ENCODE measurements around the gene CPTP.

The CPTP gene

GRCh38 chr1:1284221-1285101, 40.1 kb upstream of the CPTP start:
- Histone ChIP-seq H3K4me1 (ENCODE audit: low read length) (no peaks in the 10 kb centered on the region), H3K4me3 (ENCODE audit: low read length) (no peak overlapping the region), H3K9me3 (replicated peaks; ENCODE audit: insufficient read depth, low read length) (no peaks in the 10 kb centered on the region), H3K27me3 (replicated peaks; ENCODE audit: insufficient read depth, low read length) (peaks cover 59% of the 10 kb centered on the region), H3K79me2 (ENCODE audit: low read length) (no peaks in the 10 kb centered on the region), H3K27ac (ENCODE audit: low read length) (no peak overlapping the region), H3K4me2 (ENCODE audit: low read depth, low read length) (no peak overlapping the region), H2AFZ (ENCODE audit: low read length) (no peak overlapping the region), H3F3A (ENCODE audit: insufficient read depth, low read length) (no peaks in the 10 kb centered on the region), H3K9ac (ENCODE audit: low read length) (no peak overlapping the region), H3K9me2 (replicated peaks; ENCODE audit: insufficient read depth, low read length) (no peaks in the 10 kb centered on the region), H3K36me3 (replicated peaks; ENCODE audit: insufficient read depth, low read length) (no peaks in the 10 kb centered on the region), H4K20me1 (ENCODE audit: insufficient read depth, low read length) (no peaks in the 10 kb centered on the region)
- no peak for TF ChIP-seq EZH2 (optimal IDR thresholded peaks at IDR 0.05; ENCODE audit: low read depth, low read length)
- TF ChIP-seq CTCF (IDR thresholded peaks at IDR 0.05; ENCODE audit: low read length) = no peak
- no peak for TF ChIP-seq EZH2phosphoT487 (IDR thresholded peaks at IDR 0.05; ENCODE audit: low read length)
- DNase-seq = no peak

GRCh38 chr1:1285102-1285571, 39.5 kb upstream of the CPTP start:
- Histone ChIP-seq H3K4me3 (ENCODE audit: low read length) (no peak overlapping the region), H3K36me3 (replicated peaks; ENCODE audit: insufficient read depth, low read length) (no peaks in the 10 kb centered on the region), H3F3A (ENCODE audit: insufficient read depth, low read length) (no peaks in the 10 kb centered on the region), H3K4me1 (ENCODE audit: low read length) (no peaks in the 10 kb centered on the region), H3K9me3 (replicated peaks; ENCODE audit: insufficient read depth, low read length) (no peaks in the 10 kb centered on the region), H4K20me1 (ENCODE audit: insufficient read depth, low read length) (no peaks in the 10 kb centered on the region), H2AFZ (ENCODE audit: low read length) (no peak overlapping the region), H3K9me2 (replicated peaks; ENCODE audit: insufficient read depth, low read length) (no peaks in the 10 kb centered on the region), H3K27me3 (replicated peaks; ENCODE audit: insufficient read depth, low read length) (peaks cover 55% of the 10 kb centered on the region), H3K4me2 (ENCODE audit: low read depth, low read length) (no peak overlapping the region), H3K9ac (ENCODE audit: low read length) (no peak overlapping the region), H3K27ac (ENCODE audit: low read length) (no peak overlapping the region), H3K79me2 (ENCODE audit: low read length) (no peaks in the 10 kb centered on the region)
- no peak for DNase-seq
- no peak for TF ChIP-seq CTCF (IDR thresholded peaks at IDR 0.05; ENCODE audit: low read length)
- no peak for TF ChIP-seq EZH2 (optimal IDR thresholded peaks at IDR 0.05; ENCODE audit: low read depth, low read length)
- no peak for TF ChIP-seq EZH2phosphoT487 (IDR thresholded peaks at IDR 0.05; ENCODE audit: low read length)

GRCh38 chr1:1285611-1286311, 38.8 kb upstream of the CPTP start:
- DNase-seq = no peak
- H3K27ac ChIP-seq (ENCODE audit: low read length) = no peak overlapping the region
- H3K9ac ChIP-seq (ENCODE audit: low read length) = no peak overlapping the region
- peaks cover 49% of the 10 kb centered on the region for H3K27me3 ChIP-seq (replicated peaks; ENCODE audit: insufficient read depth, low read length)
- H3K79me2 ChIP-seq (ENCODE audit: low read length) = no peaks in the 10 kb centered on the region
- no peaks in the 10 kb centered on the region for H4K20me1 ChIP-seq (ENCODE audit: insufficient read depth, low read length)
- TF ChIP-seq CTCF (IDR thresholded peaks at IDR 0.05; ENCODE audit: low read length) = no peak
- TF ChIP-seq EZH2 (optimal IDR thresholded peaks at IDR 0.05; ENCODE audit: low read depth, low read length) = no peak
- TF ChIP-seq EZH2phosphoT487 (IDR thresholded peaks at IDR 0.05; ENCODE audit: low read length) = no peak
- no peaks in the 10 kb centered on the region for H3K36me3 ChIP-seq (replicated peaks; ENCODE audit: insufficient read depth, low read length)
- H3F3A ChIP-seq (ENCODE audit: insufficient read depth, low read length) = no peaks in the 10 kb centered on the region
- no peak overlapping the region for H3K4me2 ChIP-seq (ENCODE audit: low read depth, low read length)
- H3K4me3 ChIP-seq (ENCODE audit: low read length) = no peak overlapping the region
- H2AFZ ChIP-seq (ENCODE audit: low read length) = no peak overlapping the region
- H3K9me3 ChIP-seq (replicated peaks; ENCODE audit: insufficient read depth, low read length) = no peaks in the 10 kb centered on the region
- no peaks in the 10 kb centered on the region for H3K4me1 ChIP-seq (ENCODE audit: low read length)
- no peaks in the 10 kb centered on the region for H3K9me2 ChIP-seq (replicated peaks; ENCODE audit: insufficient read depth, low read length)

All from MM.1S (cell line).